GM19025 (cell line): ENCODE data around the gene RACK1.
"Not testable (repeated sequence)": the region's sequence is repeated elsewhere in the genome, so short reads cannot be mapped to it uniquely, and the experiment has no call there.

Experiments
- ATAC-seq: cut with Tn5 transposase; IDR thresholded peaks from one replicate; pipeline ENCODE4 v1.9.1; 2021; ENCODE audit warnings: mild to moderate bottlenecking, low read depth, moderate library complexity; ENCODE audit not compliant: unreplicated experiment

The RACK1 gene

DNA sequence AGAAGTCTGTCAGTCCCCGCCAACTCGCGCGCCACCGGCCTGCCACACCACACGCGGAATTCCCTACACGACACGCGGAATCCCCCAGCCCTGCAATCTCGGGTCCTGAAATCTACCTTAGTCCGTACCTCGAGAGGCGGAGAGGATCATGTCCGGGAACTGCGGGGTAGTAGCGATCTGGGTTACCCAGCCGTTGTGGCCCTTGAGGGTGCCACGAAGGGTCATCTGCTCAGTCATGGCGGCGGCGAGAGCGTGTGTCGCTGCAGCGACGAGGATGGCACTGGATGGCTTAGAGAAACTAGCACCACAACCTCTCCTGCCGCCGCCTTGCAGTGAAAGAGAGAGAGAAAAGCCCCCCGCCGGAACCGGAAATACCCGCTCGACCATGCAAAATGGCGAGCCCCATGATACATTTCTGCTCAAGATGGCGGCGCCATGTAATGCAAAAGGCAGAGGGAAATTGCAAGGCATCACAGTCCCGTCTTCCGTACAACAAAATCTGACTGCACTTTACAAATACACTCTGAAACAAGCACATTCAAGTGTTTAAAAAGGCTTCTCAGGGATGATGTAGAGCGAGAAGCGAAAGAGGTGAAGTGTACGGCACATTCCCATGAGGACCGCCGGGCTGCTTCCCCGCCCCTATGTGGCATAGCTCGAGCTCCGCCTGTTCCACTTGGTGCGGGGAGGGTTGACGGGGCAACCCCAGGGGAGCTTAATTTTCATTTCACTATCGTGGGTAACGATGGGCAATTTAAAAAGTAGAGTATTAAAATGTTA is at the start of gene RACK1:
RACK1 (minus strand) TSS at position 343 of the 780 bp plus-strand sequence; CDS start at position 237, 106 bp downstream.
- peak; percentile 62 for ATAC-seq

DNA sequence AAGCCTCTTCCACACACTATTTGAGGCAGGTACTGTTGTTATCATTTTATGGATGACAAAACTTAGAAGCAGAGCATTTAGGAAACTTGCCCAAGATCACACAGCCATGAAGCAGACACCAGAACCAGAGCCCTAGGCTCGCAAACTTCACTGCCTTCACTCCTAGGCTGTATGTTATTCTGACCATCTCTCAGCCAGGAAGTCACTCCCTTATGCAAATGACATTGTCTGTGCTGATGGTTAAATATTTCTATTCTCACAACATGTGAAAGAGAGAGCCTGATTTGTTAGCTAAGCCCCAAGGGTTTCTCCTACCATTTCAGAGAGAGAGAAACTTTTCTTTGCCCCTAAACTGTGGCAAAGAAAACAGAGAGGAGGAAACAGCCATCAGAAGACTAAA is 43.6 kb upstream of the RACK1 start:
- not testable (repeated sequence) for ATAC-seq

DNA sequence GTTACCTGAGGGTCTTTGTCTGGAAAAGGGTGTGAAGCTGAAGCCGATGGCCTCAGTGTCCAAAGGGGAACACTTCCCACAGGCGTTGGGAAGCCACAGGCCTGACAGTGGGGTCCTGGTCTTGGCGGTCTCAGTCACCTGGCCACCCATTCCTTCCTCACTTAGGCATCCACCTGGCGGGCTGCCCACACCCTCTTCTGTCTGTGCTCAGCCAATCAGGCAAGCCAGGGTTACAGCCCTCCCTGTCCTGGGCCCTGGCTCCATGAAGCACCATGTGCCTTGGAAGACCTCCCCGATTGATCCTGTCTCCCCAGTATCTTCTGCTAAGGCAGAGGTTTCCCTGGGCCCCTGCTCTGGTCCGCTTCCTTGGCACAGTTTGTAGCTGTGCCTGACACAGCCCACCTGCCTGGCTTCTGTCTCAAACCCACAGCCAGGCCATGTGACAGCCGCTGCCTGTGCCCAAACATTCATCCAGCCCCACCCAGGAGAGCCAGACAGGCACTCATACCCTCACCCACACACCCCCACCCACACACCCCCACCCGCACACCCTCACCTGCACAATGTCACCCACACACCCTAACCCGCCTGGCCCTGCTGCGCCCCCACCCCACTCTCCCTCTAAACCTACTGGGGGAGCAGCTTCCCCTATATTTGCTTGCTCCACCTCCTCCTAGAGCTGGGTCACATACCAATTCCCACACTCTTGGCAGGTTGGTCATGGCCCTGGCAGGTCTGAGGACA is 42.4 kb upstream of the RACK1 start:
- ATAC-seq = not testable (repeated sequence)

DNA sequence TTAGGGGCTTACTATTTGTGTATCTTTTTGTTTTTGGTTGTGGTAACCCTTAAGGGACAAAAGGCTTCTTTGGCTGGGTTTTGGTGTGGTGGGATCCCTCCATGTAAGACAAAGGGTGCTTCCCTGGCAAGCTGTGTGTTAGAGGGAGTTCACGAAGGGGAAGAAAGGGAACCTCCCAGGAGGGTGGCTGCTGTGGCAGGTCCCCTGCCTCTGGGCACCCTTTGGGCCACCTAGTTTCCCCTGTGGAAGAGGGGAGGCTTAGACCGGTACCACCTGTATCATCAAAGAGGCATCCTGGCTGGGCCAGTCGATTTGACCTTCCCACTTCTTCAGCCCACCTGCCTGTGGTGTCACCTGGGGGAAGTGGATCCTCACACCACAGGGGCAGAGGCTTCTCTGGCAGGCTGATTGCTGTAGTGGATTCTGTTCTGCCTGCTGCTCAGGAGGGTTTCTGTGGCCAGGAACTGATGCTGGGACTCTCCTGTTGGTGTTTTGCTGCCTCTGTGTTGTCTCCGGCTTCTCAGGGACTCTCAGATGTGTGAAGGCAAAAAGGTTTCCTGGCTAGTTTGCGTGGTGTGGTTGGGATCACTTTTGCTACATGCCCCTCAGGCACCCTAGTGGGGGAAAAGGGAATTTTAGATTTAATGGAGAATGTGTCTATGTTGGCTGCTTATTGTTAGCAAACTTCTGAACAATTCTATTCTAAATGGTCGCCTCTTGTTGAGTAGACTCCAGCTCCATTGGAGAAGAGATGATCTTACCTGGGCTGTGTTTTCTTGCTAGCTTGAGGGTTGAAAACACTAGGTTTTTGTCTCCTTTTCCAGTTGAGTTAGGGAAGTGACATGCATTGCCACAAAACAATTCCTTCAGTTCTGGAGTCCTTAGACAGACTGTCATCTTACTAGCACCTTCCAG is 40.4 kb upstream of the RACK1 start:
- ATAC-seq = not testable (repeated sequence)

DNA sequence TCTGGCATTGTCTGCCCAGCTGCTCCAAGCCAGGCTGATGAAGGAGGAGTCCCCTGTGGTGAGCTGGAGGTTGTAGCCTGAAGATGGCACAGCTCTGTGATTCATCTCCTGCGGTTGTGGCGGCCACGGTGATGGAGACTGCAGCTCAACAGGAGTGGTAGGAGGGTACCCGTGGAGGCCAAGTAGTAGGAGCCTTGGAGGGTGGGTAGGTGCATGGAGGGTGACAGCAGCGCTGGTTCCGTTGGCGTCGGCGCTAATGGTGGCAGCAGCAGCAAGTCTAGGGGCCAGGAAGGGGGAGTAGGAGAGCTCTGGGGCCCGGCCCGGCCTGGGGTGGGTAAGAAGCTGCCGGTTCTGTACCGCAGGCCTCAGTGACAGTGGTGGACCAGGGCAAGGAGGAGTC is 39.6 kb upstream of the RACK1 start:
- no peak for ATAC-seq

GRCh38 chr5:181282874-181283273 is 39.2 kb upstream of the RACK1 start:
- no peak for ATAC-seq

GRCh38 chr5:181282415-181282814 is 38.7 kb upstream of the RACK1 start:
- not testable (repeated sequence) for ATAC-seq

GRCh38 chr5:181281984-181282316 is 38.2 kb upstream of the RACK1 start:
- no peak for ATAC-seq

DNA sequence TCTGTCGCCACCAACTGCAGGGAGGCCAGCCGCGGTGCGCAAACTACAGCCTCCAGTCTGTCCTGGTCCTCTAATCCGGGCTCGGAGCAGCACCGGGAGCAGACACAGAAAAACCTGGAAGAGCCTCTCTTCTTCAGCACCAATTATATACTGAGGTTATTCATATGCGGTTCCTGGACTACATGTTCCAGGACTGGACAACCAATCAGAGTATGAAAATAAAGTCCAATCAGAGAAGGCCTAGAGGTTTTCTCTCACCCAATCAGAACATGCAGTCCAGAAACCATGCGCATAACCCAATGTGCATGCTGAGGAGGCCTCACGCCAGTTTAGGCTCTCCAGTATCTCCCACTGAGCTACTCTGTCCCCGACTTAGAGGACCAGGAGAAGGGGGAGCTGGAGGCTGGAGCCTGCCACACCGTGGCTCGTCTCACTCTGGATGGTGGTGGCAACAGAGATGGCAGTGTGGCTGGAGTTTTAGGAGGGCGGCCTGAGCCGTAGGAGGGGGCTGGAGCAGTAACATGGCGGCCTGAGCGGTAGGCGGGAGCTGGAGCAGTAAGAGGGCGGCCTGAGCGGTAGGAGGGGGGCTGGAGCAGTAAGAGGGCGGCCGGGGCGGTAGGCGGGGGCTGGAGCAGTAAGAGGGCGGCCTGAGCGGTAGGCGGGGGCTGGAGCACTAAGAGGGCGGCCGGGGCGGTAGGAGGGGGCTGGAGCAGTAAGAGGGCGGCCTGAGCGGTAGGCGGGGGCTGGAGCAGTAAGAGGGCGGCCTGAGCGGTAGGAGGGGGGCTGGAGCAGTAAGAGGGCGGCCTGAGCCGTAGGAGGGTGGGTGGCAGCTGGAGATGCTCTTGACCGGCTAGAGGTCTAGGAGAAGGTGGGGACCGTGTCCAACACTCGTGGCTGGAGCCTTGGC is 37.6 kb upstream of the RACK1 start:
- ATAC-seq = no peak

DNA sequence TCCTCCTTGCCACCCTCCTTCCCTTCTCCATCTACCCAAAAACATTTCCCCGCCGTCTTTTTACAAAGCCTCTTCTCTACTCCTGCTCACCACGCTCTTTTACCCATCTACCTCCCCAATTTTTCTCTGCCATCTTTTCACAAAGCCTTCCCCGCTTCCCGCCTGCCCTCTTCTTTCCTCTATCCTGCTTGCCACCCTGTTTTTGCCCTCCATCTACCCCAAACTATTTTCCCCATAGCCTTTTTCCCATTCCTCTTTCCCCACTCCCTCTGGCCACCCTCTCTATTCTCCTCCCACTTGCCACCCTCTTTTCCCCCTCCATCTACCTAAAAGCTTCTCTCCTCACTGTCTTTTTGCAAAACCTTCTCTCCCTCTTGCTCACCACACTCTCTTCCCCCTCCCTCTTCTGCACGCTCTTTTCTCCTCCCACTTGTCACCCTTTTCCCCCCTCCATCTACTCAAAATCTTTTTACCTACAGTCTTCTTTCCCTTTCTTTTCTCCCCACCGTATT is 36.6 kb upstream of the RACK1 start:
- ATAC-seq = no peak

- ATAC-seq = not testable (repeated sequence)
Observed at GRCh38 chr5:181273433-181273744, 29.7 kb upstream of the RACK1 start.

GRCh38 chr5:181271081-181271480 is 27.4 kb upstream of the RACK1 start:
- no peak for ATAC-seq

DNA sequence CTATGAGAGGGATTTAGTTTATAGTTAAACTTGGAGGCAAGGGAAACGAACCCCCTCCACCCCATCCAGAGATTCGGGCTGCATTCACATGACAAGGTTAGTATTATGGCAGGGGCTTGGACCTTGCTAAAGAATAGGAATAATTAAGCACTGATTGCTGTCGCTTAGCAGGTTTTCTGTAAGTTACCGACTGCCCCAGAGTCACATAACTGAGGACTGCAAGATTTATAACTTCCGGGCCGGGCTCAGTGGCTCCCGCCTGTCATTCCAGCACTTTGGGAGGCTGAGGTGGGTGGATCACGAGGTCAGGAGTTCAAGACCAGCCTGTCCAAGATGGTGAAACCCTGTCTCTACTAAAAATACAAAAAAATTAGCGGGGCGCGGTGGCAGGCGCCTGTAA is 24.2 kb upstream of the RACK1 start:
- not testable (repeated sequence) for ATAC-seq

GRCh38 chr5:181267291-181267904 is 23.7 kb upstream of the RACK1 start:
- ATAC-seq = not testable (repeated sequence)

GRCh38 chr5:181265092-181265671 is 21.5 kb upstream of the RACK1 start:
- ATAC-seq = no peak

DNA sequence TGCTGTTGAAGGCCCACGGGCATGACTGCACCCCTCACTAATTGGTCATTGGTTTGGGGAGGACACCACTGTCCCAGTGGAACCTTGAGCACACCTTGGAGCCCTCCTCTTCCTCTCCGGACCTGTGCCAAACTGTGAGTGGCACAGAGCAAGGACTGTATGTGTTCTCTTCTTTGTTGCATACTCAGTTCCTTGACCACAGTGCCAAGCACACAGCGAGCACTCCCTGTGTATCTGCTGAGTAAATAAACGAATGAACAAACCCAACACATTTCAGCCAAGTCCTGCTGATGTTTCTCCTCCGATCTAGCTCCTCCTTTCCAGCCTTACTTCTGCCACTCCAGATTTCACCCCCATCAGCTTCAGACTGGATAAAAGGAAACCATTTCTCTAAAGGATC is 19.9 kb upstream of the RACK1 start:
- no peak for ATAC-seq

- ATAC-seq = peak; percentile 52
Observed at GRCh38 chr5:181261320-181262049, 17.8 kb upstream of the RACK1 start.

GRCh38 chr5:181260720-181261319 is 17.1 kb upstream of the RACK1 start, which contains the start of gene TRIM52:
TRIM52 (minus strand) TSS chr5:181261143; CDS start chr5:181260813, 330 bp downstream.
- peak; percentile 76 for ATAC-seq
